Measurements from ENCODE around the gene USP25. TPM values are rescaled to one million over a fixed set of nuclear protein-coding genes. Genes with fewer than 3 reads are reported as not detected.

USP25 gene
- total and polyA plus RNA-seq, 2 donors (not counting 1 experiment from before 2014, with no cell fraction given), result 14.2 to 55.5 TPM

DNA sequence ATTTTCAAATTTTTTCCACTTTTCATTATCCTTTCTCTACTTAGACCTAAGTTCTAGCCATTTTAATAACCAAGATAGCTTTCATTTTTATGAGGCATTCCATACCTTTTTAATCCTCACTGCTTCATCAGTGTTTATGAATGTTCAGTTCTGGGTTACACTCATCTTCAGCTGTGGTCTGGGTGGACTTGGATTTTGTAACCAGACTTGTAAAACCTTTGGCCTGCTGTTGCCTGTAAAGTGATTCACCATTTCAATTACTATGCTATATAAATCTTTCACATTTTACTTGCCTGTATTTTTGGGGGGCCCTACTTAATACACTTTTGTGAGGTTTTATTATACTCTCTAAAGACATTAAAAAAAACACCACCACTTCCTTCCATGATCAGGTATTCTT lies 46.2 kb downstream of the USP25 start:
- POLR2A ChIA-PET, result no interaction called here
- CTCF ChIA-PET, result no interaction called here
- H4K20me1 ChIP-seq (ENCODE audit: control insufficient read depth, insufficient read depth, low read length, poor library complexity, severe bottlenecking), result peaks cover 26% of the 10 kb centered on the region
- intact Hi-C loops (cut with micrococcal nuclease), result loop anchor here (5.0 kb wide), 1 partner anchor 44 kb away; no protein-coding TSS in a partner anchor
- Mint-ChIP-seq H3K27me3 (no peaks in the 10 kb centered on the region), H3K4me3 (no peak overlapping the region), H3K9me3 (ENCODE audit: insufficient read depth) (no peaks in the 10 kb centered on the region), H3K27ac (no peak overlapping the region), H3K4me1 (peaks cover 15% of the 10 kb centered on the region)
- peaks cover 15% of the 10 kb centered on the region for H3K79me2 ChIP-seq (ENCODE audit: control insufficient read depth, insufficient read depth, low read length)
- no peaks in the 10 kb centered on the region for H3K27me3 ChIP-seq (replicated peaks in 1 of 4; ENCODE audit: control extremely low read depth in 1 of 4, control insufficient read depth in 3 of 4, insufficient read depth in 4 of 4, low read length in 3 of 4)
- no peak overlapping the region for H3K4me2 ChIP-seq (replicated peaks; ENCODE audit: low read depth, low read length, poor library complexity, severe bottlenecking)
- no peak for ATAC-seq (ENCODE audit: low read depth)
- H3K9me3 ChIP-seq (ENCODE audit: control extremely low read depth in 1 of 3, control insufficient read depth in 2 of 3, insufficient read depth in 1 of 3, low read length in 2 of 3), result no peaks in the 10 kb centered on the region
- TF ChIP-seq CTCF (IDR thresholded peaks at IDR 0.05) (no peak), EZH2 (IDR thresholded peaks at IDR 0.05; ENCODE audit: borderline replicate concordance, insufficient read depth, low read depth, low read length, poor library complexity, severe bottlenecking) (no peak)
- no peak overlapping the region for H2AFZ ChIP-seq (ENCODE audit: insufficient read depth, low read depth, low read length, poor library complexity, severe bottlenecking)
- H3K4me1 ChIP-seq (ENCODE audit: control insufficient read depth in 2 of 2, insufficient read depth in 2 of 2, low read length in 2 of 2), result no peaks in the 10 kb centered on the region
- H3K9ac ChIP-seq (ENCODE audit: low read length), result no peak overlapping the region
- no peak overlapping the region for H3K4me3 ChIP-seq (ENCODE audit: control extremely low read depth in 1 of 5, extremely low read depth in 1 of 5, insufficient read depth in 1 of 5, low read depth in 2 of 5, low read length in 4 of 5)
- H3K27ac ChIP-seq (ENCODE audit: low read length in 2 of 2), result no peak overlapping the region
- peaks cover 2 to 9% of the 10 kb centered on the region in 2 experiments for H3K36me3 ChIP-seq (replicated peaks in 1 of 2; ENCODE audit: control extremely low read depth in 1 of 2, control insufficient read depth in 1 of 2, extremely low read depth in 1 of 2, insufficient read depth in 2 of 2, low read length in 1 of 2)
- no peak for DNase-seq

DNA sequence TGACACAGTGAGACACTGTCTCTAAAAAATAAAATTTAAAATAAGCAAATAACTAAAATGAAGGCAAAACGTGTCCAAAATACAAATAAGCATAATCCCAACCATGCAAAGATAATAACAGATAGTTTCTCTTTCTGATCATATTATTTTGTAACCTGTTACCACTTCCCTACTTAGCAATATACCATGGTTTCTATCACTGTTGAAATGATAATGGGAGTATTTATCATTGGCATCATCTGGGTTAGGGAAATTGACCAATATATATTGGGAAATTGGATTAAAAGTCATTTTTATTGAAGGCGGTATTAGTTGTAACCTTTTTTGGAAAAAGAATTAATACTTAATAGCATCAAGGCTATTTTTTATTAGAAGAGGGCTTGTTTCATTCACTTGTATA lies 47.0 kb downstream of the USP25 start:
- ATAC-seq (ENCODE audit: low read depth), result no peak
- Histone ChIP-seq H3K79me2 (ENCODE audit: control insufficient read depth, insufficient read depth, low read length) (peaks cover 14% of the 10 kb centered on the region), H3K27ac (ENCODE audit: low read length in 2 of 2) (no peak overlapping the region), H4K20me1 (ENCODE audit: control insufficient read depth, insufficient read depth, low read length, poor library complexity, severe bottlenecking) (peaks cover 32% of the 10 kb centered on the region), H3K4me3 (ENCODE audit: control extremely low read depth in 1 of 5, extremely low read depth in 1 of 5, insufficient read depth in 1 of 5, low read depth in 2 of 5, low read length in 4 of 5) (no peak overlapping the region), H3K36me3 (replicated peaks in 1 of 2; ENCODE audit: control extremely low read depth in 1 of 2, control insufficient read depth in 1 of 2, extremely low read depth in 1 of 2, insufficient read depth in 2 of 2, low read length in 1 of 2) (peaks cover 3 to 18% of the 10 kb centered on the region in 2 experiments), H2AFZ (ENCODE audit: insufficient read depth, low read depth, low read length, poor library complexity, severe bottlenecking) (no peak overlapping the region), H3K4me2 (replicated peaks; ENCODE audit: low read depth, low read length, poor library complexity, severe bottlenecking) (no peak overlapping the region), H3K27me3 (replicated peaks in 1 of 4; ENCODE audit: control extremely low read depth in 1 of 4, control insufficient read depth in 3 of 4, insufficient read depth in 4 of 4, low read length in 3 of 4) (no peaks in the 10 kb centered on the region), H3K9me3 (ENCODE audit: control extremely low read depth in 1 of 3, control insufficient read depth in 2 of 3, insufficient read depth in 1 of 3, low read length in 2 of 3) (peaks cover 0 to 2% (median 0%) of the 10 kb centered on the region in 3 donors), H3K9ac (ENCODE audit: low read length) (no peak overlapping the region), H3K4me1 (ENCODE audit: control insufficient read depth in 2 of 2, insufficient read depth in 2 of 2, low read length in 2 of 2) (no peaks in the 10 kb centered on the region)
- no peak overlapping the region for H3K4me3 Mint-ChIP-seq
- H3K27ac Mint-ChIP-seq, result no peak overlapping the region
- CTCF ChIA-PET, result no interaction called here
- POLR2A ChIA-PET, result no interaction called here
- peaks cover 3% of the 10 kb centered on the region for H3K9me3 Mint-ChIP-seq (ENCODE audit: insufficient read depth)
- no peaks in the 10 kb centered on the region for H3K27me3 Mint-ChIP-seq
- intact Hi-C loops (cut with micrococcal nuclease), result loop anchor here (5.0 kb wide), 1 partner anchor 45 kb away; no protein-coding TSS in a partner anchor
- no peak for TF ChIP-seq EZH2 (IDR thresholded peaks at IDR 0.05; ENCODE audit: borderline replicate concordance, insufficient read depth, low read depth, low read length, poor library complexity, severe bottlenecking)
- no peak for TF ChIP-seq CTCF (IDR thresholded peaks at IDR 0.05)
- no peak for DNase-seq
- H3K4me1 Mint-ChIP-seq, result peaks cover 18% of the 10 kb centered on the region
- WGBS (ENCODE audit: insufficient coverage), result no CpG with 5 or more reads among the region's 2 CpGs

All from B cell (primary cell).